Measurements from ENCODE around the gene POLR3C. TPM values are rescaled to one million over a fixed set of nuclear protein-coding genes. Genes with fewer than 3 reads are reported as not detected.
"Not testable (repeated sequence)": the region's sequence is repeated elsewhere in the genome, so short reads cannot be mapped to it uniquely, and the experiment has no call there.

Gene POLR3C
- polyA plus RNA-seq, 3 donors: 14.9 to 17.8 (median 16.1) TPM

DNA sequence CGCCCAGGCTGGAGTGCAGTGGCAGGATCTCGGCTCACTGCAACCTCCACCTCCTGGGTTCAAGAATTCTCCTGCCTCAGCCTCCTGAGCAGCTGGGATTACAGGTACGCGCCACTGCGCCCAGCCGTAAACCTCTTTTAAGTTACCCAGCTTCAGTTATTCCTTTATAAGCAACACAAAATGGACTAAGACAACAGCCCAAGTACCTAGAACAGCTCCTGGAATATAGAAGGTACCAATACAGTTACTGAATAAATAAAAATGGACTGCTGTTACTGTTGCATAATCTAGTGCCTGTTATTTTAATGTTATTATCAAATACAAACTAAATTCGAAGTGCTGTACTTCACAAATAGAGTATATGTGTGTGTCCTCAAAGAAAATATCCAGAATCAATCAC is 17.2 kb upstream of the POLR3C start:
- no peak overlapping the region for H3K27ac ChIP-seq (ENCODE audit: low read depth, low read length)
- WGBS, 3 donors: 89 to 99% (median 97%) methylated on average over 7 of the region's 7 CpGs

DNA sequence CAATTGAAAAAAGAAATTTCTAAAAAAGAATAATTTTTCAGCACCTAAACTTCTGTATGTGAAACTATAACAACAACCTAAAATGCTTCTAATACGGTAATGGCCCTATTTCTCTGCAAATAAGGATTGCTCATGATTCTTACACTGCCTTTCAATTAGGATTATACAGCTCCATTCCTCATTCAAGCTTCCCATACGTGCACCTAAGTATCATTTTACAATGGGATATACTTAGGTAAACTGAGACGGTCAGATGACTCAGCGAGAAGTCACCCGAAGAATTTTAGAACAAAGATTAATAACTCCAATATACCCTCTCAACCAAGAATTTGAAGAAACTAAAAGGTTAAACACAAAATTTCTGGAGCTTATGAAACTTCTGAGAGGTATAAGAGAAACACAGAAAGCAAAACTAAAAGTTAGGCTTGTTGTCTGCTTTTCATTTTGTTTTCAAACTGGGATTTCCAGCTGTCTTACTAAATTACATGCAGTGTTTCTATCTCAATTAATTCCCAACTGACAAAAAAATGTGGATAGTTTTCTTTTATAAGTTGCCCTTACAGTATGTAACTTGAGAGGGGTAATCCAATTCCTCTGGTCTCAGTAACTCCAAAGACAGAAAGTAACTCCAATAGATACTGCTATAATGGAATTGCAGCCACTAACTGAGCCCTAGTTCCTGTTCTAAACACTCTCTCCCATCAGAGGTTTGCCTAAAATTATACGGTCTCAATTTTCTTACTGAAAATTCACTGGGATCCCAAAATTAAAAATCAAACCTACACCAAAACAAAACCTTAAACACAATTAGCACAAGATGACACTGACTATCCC is 10.8 kb upstream of the POLR3C start:
- WGBS, 3 donors: 71 to 76% (median 71%) methylated on average over 5 of the region's 6 CpGs
- H3K27ac ChIP-seq (ENCODE audit: low read depth, low read length): not testable (repeated sequence)

DNA sequence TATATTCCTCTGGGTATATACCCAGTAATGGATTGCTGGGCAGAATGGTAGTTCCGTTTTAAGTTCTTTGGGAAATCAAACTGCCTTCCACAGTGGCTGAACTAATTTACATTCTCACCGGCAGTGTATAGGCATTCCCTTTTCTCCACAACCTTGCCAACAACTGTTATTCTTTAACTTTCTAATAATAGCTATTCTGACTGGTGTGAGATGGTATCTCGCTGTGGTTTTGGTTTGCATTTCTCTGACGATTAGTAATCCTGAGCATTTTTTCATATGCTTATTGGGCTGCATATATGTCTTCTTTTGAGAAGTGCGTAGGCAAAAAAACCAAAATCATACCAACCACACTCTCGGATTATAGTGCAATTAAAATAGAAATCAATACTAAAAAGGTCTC is 5.9 kb upstream of the POLR3C start:
- H3K27ac ChIP-seq (ENCODE audit: low read depth, low read length): not testable (repeated sequence)
- WGBS, 3 donors: 32 to 55% (median 45%) methylated on average over 4 of the region's 6 CpGs

DNA sequence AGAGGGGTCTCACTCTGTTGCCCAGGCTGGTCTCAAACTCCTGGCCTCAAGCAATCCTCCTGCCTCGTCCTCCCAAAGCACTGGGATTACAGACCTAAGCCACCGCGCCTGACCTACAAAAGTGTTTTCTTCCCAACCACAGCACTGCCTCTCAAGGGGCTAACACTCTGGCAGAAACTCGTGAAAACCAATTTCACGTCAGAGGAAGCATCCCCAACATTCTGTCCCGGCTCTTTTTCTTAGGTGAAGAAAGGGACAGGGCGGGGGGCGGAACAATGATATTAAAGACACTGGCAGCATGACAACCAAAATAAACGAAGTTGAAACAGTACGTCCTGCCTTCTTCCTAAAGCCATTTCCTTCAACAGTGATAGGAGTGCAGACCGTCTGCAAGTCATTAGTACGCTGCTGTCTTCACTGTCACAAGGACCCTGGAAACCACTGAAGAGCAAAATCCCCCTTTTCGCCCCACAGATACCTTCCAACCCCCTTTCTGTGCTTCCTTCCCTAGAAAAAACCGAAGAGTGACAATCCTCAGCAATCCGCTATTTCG is 1.1 kb upstream of the POLR3C start:
- H3K27ac ChIP-seq (ENCODE audit: low read depth, low read length): not testable (repeated sequence)
- 0 to 40% (median 0%) methylated on average over 2 to 4 of the region's 16 CpGs for WGBS, 3 donors

DNA sequence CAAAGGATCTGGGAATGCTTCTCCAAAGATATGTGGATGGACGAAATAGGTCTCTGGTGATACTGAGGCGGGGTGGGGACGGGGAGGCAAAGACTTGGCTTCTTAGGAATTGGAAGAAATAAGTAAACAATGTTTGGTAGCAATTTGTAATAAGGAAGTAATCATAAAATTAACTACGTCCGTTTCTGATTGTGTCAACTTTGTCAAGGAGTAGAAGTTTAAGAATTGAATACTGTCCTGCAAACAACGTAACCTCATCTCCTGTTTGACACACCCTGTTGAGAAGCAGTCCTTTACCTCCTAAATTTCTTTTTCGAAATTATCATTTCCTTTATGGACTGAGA is 471 bp downstream of the POLR3C start:
- no peak overlapping the region for H3K27ac ChIP-seq (ENCODE audit: low read depth, low read length)
- WGBS, 3 donors: 0 to 2% (median 1%) methylated on average over 7 of the region's 7 CpGs

DNA sequence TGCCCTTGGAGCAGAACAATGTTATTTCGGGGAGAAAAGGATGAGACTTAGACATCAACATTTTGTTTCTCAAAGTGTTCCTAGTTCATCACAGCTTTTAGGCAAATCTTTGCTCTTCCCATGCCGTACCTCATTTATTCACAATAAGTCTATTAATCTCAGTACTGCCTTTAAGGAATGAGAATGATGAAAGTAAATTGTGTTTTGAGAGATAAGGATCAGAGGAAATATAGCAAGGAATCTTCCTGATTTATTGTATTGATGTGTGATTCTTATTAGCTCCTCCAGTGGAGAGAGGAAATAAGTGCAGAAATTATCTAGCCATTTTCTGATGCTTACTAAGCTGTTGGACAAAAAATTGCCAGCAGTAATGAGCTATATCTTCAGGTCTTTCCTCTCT is 2.0 kb downstream of the POLR3C start:
- WGBS, 3 donors: 92 to 95% (median 95%) methylated on average over 2 of the region's 2 CpGs
- H3K27ac ChIP-seq (ENCODE audit: low read depth, low read length): no peak overlapping the region

DNA sequence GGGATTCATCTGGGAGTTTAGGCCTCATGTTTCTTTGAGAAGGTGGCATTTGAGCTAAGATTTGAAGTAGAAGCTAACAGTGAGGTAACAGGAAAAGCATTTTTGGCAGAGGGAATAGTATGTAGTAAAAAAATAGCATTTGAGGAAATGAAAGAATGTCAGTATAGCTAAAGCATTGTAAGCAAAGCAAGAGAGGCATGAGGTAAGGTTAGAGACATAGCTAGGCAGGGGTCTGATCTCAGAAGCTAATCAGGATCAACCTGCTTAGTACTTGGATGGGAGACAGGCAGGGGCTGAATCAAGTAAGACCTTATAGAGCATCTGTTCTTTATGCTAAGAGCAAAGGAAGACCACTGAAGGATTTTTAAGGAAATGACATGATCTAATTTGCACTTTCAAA is 4.0 kb downstream of the POLR3C start:
- no peak overlapping the region for H3K27ac ChIP-seq (ENCODE audit: low read depth, low read length)

DNA sequence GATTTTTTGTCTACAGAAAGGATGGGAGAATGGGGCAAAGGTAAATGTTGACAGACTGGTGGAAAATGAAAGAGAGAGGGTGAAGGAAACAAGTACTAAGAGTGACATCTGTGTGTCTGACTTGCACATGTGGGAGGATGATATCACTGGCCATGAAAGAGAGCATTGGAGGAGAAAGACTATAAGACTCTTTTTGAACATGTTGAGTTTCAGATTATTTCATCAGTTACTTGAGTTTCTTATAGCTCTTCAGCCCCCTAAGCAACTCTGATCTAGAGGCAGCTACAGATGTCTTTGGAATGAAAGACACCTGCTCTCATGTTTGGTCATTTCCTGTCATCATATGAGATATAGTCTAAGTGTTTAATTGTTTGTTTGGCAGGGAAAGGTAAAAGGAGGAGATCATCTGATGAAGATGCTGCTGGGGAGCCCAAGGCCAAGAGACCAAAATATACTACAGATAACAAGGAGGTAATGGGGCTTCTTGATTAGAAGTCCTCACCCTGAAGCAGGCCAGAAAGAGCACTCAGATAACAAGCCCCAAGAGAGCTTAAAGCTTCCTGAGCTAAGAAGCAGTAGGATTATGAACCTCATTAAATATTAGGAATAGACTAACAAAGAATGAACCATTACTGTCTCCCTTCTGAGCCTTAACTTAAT is 4.5 kb downstream of the POLR3C start:
- no peak overlapping the region for H3K27ac ChIP-seq (ENCODE audit: low read depth, low read length)

DNA sequence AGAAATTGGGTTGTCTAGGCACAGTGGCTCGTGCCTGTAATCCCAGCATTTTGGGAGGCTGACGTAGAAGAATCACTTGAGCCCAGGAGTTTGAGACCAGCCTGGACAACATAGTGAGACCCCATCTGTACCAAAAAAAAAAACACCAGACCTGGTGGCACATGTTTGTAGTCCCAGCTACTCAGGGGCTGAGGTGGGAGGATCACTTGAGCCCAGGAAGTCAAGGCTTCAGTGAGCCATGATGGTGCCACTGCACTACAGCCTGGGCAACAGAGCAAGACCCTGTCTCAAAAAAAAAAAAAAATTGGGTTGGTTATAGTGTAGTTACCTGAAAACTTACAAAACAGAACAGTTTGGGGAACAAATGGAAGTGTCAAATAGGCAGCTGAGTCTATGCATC is 6.8 kb downstream of the POLR3C start:
- 95 to 99% (median 97%) methylated on average over 2 of the region's 2 CpGs for WGBS, 3 donors
- H3K27ac ChIP-seq (ENCODE audit: low read depth, low read length): not testable (repeated sequence)

DNA sequence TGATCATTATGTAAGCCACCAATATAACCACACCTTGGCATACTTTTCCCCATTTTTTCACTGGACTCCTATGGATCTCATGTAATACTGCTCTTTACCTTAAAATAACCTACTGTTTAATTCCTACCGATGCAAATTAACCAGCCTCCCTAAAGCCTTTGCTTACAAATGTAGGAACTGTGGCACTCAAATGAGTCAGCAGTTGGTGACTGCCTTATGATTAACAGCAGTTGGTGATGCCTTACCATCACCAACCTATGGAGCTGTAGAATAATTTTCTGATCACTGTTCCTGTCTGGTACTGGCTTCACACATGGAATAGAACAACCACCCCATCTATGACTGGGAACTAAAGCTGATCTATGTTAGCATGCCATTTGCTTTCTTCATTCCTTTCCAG is 13.7 kb downstream of the POLR3C start:
- WGBS, 3 donors: 96 to 100% (median 100%) methylated on average over 1 of the region's 1 CpG
- H3K27ac ChIP-seq (ENCODE audit: low read depth, low read length): no peak overlapping the region

DNA sequence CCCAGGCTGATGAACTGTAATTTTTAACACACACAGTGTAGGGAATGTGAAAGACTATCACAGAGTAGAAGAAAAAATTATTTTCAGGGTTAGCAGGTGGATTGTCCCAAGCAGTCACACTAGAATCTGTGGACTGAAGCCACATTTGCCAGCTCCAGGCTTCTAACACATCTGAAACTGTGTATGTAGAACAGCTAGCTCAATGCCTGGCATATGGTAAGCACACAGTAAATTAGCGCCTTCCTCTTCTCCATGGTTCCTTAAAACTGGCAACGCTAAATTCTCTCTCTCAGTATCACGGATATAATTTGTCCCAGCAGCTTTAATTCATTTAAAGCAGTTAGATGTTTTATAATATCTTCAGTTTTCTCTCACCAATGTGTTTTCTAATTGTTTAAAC is 19.0 kb downstream of the POLR3C start:
- WGBS, 3 donors: 90 to 94% (median 91%) methylated on average over 3 of the region's 3 CpGs

DNA sequence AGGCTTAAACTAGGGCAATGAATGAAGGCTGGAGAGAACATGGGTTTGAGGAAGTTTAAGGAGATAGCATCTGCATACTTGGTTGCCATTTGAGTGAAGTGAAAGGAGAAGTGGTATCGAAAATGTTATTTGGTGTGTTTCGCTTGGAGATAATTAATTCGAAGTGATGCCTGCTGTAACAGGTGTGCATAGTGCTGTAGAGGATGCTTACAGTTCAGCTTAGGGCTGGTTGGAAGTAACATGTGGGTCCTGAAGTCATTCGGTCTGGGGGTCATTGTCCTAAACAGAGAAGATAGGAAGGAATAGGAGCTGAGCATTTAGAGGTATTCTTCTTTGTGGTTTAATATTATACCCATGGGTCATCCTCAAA is 21.1 kb downstream of the POLR3C start:
- WGBS, 3 donors: 6 to 12% (median 11%) methylated on average over 4 of the region's 4 CpGs
- H3K27ac ChIP-seq (ENCODE audit: low read depth, low read length): no peak overlapping the region

More for the DNA sequence above, 19.0 kb downstream of the POLR3C start:
- no peak overlapping the region for H3K27ac ChIP-seq (ENCODE audit: low read depth, low read length)

DNA sequence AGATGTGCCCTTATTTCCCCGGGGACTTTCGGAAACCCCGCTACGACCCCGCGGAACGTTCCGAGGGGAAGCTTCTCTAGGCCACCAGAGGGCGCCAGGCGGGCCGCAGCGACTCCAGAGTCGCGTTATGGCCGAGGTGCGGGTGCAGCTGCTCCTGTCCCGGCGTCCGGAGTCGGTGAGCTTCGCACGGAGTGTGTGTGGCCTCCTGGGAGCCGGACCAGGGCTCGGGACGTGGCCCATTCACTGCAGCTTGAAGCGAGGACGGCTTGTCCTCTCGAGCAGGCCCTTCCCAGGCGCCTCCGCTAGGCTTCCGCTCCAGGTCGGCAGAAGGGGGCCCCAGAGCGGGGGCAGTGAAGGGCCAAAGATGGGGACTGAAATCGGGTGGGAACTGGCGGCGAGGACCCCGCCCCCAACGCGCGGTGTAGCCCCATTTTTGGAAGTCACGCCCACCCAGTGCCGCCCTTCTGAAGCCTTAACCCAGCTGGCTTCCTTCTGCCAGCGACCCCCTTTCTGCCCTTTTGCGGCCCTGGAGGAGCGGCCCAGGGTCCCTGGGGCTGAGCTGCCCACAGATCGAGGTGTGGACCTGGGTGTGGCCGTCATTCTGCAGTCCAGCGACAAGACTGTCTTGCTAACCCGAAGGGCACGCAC is 21.6 kb downstream of the POLR3C start, which contains the start of gene NUDT17:
Gene NUDT17, plus strand, starts transcription at position 117 of the 648 bp plus-strand sequence. Its CDS starts 11 bp downstream, at position 128.
- 1% methylated on average over 48 to 50 of the region's 50 CpGs for WGBS, 3 donors
- H3K27ac ChIP-seq (ENCODE audit: low read depth, low read length): no peak within 1 kb of the TSS

DNA sequence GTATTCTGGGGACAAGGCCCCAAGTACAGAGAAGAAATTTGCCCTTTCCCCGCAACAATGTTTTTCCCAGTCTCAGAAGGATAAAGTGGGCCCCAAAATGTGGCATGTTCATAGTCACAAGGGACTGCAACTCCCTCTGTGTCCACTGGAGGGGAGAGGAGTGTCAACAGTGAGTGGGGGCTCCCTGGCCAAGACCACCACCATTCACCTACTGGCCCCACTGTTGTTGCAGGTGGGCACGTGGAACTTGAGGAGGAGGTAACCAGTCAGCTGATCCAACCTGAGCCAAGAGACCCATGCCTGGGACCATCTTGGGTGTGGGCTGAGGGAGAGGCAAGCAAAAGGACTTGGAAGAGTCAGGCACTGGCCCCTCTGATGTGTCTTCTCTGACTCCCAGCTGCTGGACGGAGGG is 22.2 kb downstream of the POLR3C start:
- H3K27ac ChIP-seq (ENCODE audit: low read depth, low read length): no peak overlapping the region
- 62 to 75% (median 70%) methylated on average over 3 of the region's 3 CpGs for WGBS, 3 donors

DNA sequence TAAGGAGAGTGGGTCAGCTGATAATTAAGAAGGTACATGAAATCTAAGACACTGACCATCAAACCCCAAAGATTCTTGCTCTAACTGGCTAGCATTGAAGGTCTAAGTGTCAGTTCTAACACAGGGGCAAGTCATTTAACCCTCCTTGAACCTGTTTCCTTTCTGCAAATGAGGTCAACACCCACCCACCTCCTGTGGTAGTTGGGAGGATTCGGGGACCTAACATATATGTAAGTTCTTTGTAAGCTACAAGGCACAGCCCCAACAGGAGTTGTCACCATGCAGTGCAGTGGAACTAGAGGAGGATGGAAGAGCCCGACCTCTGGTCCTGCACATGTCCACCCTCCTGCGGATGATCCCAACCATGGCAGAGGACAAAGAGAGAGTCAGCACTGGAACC is 23.8 kb downstream of the POLR3C start:
- 77 to 82% (median 81%) methylated on average over 3 of the region's 3 CpGs for WGBS, 3 donors
- no peak overlapping the region for H3K27ac ChIP-seq (ENCODE audit: low read depth, low read length)

DNA sequence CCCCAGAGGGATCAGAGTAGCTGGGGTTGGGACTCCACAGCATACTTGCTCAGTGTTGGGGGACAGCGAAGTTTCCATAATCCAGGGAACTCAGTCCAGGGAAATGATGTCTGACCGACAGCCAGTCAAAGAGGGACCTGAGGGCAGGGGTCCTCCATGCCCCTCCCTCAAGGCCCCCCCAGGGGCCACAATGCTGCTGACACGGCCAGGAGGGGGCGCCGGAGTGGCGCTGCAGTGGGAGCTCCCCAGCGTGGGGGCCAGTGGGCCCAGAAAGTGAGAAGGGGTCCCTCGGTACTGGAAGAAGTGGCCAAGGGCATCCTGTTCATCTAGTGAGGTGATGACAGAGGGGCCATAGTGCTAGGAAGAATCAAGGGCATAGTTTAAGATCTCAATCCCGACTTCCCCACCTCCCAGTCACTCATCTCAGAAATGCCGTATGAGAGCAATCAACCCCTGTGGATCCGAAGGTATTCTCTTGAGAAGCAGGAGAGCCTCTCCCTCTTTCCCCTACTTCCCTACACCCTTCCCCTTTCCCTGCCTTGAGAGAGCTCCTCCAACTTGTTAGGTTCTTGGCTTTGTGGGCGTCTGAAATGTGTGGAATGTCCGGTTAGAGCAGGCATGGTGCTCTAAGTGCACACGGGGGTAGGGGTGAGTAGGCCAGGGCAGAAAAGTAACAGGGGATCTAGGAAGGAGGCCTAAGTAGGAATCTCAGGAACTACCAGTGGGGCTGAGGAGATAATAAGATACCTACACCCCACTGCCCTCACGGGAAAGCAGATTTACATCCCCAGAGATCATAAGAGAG is 25.6 kb downstream of the POLR3C start:
- H3K27ac ChIP-seq (ENCODE audit: low read depth, low read length): no peak overlapping the region
- WGBS, 3 donors: 78 to 80% (median 79%) methylated on average over 15 of the region's 15 CpGs

DNA sequence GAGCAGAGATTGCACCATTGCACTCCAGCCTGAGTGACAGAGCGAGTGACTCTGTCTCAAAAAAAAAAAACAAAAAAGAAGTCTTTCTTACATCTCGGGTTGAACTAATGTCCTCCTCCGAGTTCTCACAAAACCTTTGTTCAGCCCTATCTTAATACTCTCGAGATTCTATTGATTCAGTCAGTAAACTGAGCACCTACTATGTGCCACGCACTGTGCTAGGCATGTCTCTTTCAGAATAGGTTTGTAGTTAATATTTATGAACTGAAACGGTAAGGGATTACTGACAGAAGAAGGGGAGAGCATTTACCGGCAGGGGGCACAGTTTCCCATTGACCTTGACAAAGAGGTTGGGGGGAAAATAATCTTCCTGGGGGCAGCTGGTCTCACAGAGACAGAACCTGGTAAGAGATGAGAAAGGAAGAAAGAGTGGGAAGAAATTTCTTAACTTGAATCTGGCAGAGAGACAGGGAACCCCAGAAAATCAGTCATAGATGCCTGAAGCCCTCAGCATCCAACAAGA is 31.5 kb downstream of the POLR3C start:
- WGBS, 3 donors: 70 to 89% (median 88%) methylated on average over 7 of the region's 7 CpGs
- no peak overlapping the region for H3K27ac ChIP-seq (ENCODE audit: low read depth, low read length)

DNA sequence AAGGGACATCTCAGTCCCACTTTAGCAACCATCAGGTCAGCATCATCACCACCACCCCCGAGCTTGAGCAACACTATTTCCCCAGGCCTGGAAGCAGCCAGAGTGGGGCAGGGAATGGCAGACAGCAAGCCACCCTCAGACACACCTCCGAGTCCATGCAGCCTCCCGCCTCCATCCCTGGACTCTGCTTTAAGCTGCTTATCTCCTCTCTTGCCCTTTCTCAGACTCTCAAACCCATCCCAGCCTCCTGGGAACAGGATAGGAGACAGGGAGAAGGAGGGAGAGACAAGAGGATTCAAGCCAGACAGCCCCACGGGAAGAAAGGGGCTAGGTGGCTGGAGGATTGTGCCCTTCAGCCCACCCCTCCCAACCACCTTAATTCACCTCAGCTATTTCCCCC is 33.2 kb downstream of the POLR3C start:
- H3K27ac ChIP-seq (ENCODE audit: low read depth, low read length): no peak overlapping the region
- 61 to 84% (median 71%) methylated on average over 4 of the region's 4 CpGs for WGBS, 3 donors

Data from adipose tissue (tissue), 3 donors.